Measurements from ENCODE around the gene DHCR24.

Gene DHCR24

DNA sequence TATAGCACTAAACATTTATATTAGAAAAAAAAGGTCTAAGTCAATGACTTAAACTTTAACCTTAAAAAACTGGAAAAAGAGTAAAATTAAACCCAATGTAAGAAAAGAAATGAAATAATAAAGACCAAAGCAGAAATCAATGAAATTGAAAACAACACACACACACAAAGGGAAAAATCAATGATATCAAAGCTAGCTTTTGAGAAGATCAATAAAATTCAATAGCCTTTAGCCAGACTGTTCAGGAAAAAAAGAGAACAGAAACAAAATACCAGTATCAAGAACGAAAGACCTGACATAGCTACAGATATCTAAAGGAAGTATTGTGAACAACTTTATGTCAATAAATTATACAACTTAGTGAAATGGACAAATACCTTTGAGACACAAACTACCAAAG, 7.1 kb downstream of the DHCR24 start:
- no peaks in the 10 kb centered on the region for H3K27me3 ChIP-seq
- no peak overlapping the region for H3K4me2 ChIP-seq
- H3K9ac ChIP-seq: no peak overlapping the region
- H3K4me1 ChIP-seq: peaks cover 14% of the 10 kb centered on the region
- H3K27ac ChIP-seq: no peak overlapping the region
- H4K20me1 ChIP-seq: no peaks in the 10 kb centered on the region
- H3K36me3 ChIP-seq: no peaks in the 10 kb centered on the region
- no peak for TF ChIP-seq Cebpa-rat (IDR thresholded peaks at IDR 0.05)
- H3K4me3 ChIP-seq: no peak overlapping the region
- H3K9me3 ChIP-seq: peaks cover 15% of the 10 kb centered on the region; the same call in 1 of the 2 replicates

GRCh38 chr1:54876814-54877213, 10.2 kb downstream of the DHCR24 start:
- Histone ChIP-seq H3K27me3 (no peaks in the 10 kb centered on the region), H3K4me2 (no peak overlapping the region), H3K9ac (no peak overlapping the region), H4K20me1 (no peaks in the 10 kb centered on the region), H3K9me3 (peaks cover 15% of the 10 kb centered on the region; the same call in 1 of the 2 replicates), H3K36me3 (no peaks in the 10 kb centered on the region), H3K27ac (no peak overlapping the region), H3K4me1 (no peaks in the 10 kb centered on the region), H3K4me3 (no peak overlapping the region)
- no peak for TF ChIP-seq Cebpa-rat (IDR thresholded peaks at IDR 0.05)

- Histone ChIP-seq H3K27me3 (no peaks in the 10 kb centered on the region), H3K4me1 (no peaks in the 10 kb centered on the region), H3K4me3 (no peak overlapping the region), H3K9ac (no peak overlapping the region), H3K36me3 (no peaks in the 10 kb centered on the region), H3K27ac (no peak overlapping the region), H4K20me1 (no peaks in the 10 kb centered on the region), H3K9me3 (peaks cover 7% of the 10 kb centered on the region; the same call in 1 of the 2 replicates), H3K4me2 (no peak overlapping the region)
- TF ChIP-seq Cebpa-rat (IDR thresholded peaks at IDR 0.05): no peak
These were observed 12.0 kb downstream of the DHCR24 start for GRCh38 chr1:54875000-54875399.

GRCh38 chr1:54874079-54874830, 12.7 kb downstream of the DHCR24 start:
- no peak overlapping the region for H3K9ac ChIP-seq
- no peaks in the 10 kb centered on the region for H3K36me3 ChIP-seq
- no peak for TF ChIP-seq Cebpa-rat (IDR thresholded peaks at IDR 0.05)
- no peaks in the 10 kb centered on the region for H3K4me1 ChIP-seq
- H3K27ac ChIP-seq: no peak overlapping the region
- H3K4me2 ChIP-seq: no peak overlapping the region
- no peaks in the 10 kb centered on the region for H4K20me1 ChIP-seq
- no peaks in the 10 kb centered on the region for H3K27me3 ChIP-seq
- no peak overlapping the region for H3K4me3 ChIP-seq
- H3K9me3 ChIP-seq: peaks cover 5% of the 10 kb centered on the region; the same call in 1 of the 2 replicates

DNA sequence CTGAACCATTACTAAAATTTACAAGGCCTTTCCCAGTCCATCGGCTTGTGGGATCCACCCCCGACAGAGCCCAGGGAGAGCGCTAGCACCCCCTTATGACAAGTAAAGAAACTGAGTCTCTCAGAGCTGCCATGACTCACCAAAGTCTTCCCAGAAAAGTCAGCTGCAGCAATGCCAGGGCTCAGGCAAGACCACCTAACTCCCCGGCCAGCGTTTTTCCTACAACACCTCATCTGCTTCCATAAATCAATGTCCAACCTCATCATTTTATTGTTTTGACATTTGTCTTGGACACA, 15.0 kb downstream of the DHCR24 start:
- H3K4me3 ChIP-seq: no peak overlapping the region
- H3K4me1 ChIP-seq: no peaks in the 10 kb centered on the region
- H3K27ac ChIP-seq: no peak overlapping the region
- TF ChIP-seq Cebpa-rat (IDR thresholded peaks at IDR 0.05): no peak
- H3K4me2 ChIP-seq: no peak overlapping the region
- no peaks in the 10 kb centered on the region for H3K36me3 ChIP-seq
- no peaks in the 10 kb centered on the region for H3K27me3 ChIP-seq
- H3K9ac ChIP-seq: no peak overlapping the region
- H3K9me3 ChIP-seq: no peaks in the 10 kb centered on the region
- no peaks in the 10 kb centered on the region for H4K20me1 ChIP-seq

DNA sequence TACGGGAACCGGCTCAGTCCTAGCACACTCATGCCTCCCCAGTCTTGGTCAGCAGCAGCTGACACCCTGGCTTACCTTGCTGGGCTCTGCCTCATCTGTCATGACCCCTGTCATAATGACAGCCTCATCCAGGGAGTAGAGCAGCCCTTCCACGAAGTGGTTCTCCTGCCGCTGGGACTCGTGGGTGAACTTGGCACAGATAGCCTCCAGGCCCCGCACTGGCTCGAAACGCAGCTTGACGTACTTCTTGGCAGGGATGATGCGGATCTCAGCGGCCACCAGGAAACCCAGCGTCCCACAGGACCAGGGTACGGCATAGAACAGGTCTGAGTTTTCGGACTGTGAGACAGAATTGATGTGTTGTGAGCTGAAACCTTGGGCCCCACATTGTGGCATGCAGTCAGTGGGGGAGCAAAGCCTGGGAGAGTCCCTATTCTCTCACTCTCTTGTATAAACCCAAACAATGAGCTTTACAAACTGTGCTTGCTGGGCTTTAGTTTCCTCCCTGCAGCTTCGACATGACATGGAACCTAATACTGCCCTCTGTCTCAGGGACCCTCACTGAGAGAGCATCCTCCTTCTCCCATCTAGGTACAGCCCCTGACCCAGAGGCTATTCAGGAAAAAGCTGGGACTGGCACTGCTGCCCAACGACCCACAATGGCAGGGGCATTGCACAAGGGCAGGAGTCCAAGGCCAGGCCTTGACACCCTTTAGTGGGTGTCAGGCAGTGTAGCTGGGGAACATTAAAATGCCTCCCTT, 15.5 kb downstream of the DHCR24 start:
- no peaks in the 10 kb centered on the region for H3K4me1 ChIP-seq
- H4K20me1 ChIP-seq: no peaks in the 10 kb centered on the region
- no peak for TF ChIP-seq Cebpa-rat (IDR thresholded peaks at IDR 0.05)
- no peak overlapping the region for H3K4me2 ChIP-seq
- no peak overlapping the region for H3K27ac ChIP-seq
- no peak overlapping the region for H3K4me3 ChIP-seq
- no peak overlapping the region for H3K9ac ChIP-seq
- H3K27me3 ChIP-seq: no peaks in the 10 kb centered on the region
- H3K9me3 ChIP-seq: no peaks in the 10 kb centered on the region
- no peaks in the 10 kb centered on the region for H3K36me3 ChIP-seq

DNA sequence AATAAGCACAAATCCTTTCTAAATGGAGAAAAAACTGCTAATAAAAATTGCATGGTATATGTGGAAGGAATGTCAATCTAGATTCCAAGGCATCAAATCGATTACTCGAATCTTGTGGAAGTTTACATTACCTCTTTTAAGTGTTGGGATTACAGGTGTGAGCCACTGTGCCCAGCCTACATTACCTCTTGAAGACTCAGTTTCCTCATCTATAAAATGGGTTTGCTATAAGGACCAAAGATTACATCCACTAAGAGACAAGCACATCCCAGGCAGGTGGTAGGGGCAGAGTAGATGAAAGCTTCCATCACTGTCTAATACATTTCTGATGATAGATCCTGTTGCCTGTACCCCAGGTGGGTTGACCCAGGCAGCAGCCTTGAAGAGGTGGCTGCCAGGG, 16.1 kb downstream of the DHCR24 start:
- Histone ChIP-seq H3K9ac (no peak overlapping the region), H3K4me1 (no peaks in the 10 kb centered on the region), H3K27ac (no peak overlapping the region), H3K27me3 (no peaks in the 10 kb centered on the region), H4K20me1 (no peaks in the 10 kb centered on the region), H3K36me3 (no peaks in the 10 kb centered on the region), H3K4me3 (no peak overlapping the region), H3K4me2 (no peak overlapping the region), H3K9me3 (no peaks in the 10 kb centered on the region)
- no peak for TF ChIP-seq Cebpa-rat (IDR thresholded peaks at IDR 0.05)

GRCh38 chr1:54869173-54869851, 17.7 kb downstream of the DHCR24 start:
- Histone ChIP-seq H3K4me3 (no peak overlapping the region), H3K9me3 (no peaks in the 10 kb centered on the region), H3K9ac (no peak overlapping the region), H3K4me1 (no peaks in the 10 kb centered on the region), H3K27ac (no peak overlapping the region), H3K36me3 (no peaks in the 10 kb centered on the region), H4K20me1 (no peaks in the 10 kb centered on the region), H3K27me3 (no peaks in the 10 kb centered on the region), H3K4me2 (no peak overlapping the region)
- no peak for TF ChIP-seq Cebpa-rat (IDR thresholded peaks at IDR 0.05)

DNA sequence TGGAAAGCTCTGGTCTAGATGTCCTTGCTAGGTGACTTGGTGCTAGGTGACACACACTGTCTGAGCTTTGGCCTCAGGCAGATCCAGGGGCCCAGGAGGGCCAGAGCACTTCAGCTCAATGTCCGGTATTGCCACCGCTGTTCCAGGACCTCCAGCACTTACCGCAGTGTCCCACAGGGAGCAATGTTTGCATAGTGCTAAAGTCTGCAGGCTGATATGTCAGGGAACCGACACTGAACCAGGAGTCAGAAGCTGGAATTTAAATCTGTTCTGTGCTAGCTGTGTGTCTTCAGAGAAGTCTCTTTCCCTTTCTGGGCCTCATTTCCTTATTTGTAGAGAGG, 19.3 kb downstream of the DHCR24 start:
- Histone ChIP-seq H3K9ac (no peak overlapping the region), H3K27ac (no peak overlapping the region), H4K20me1 (no peaks in the 10 kb centered on the region), H3K9me3 (no peaks in the 10 kb centered on the region), H3K27me3 (no peaks in the 10 kb centered on the region), H3K36me3 (no peaks in the 10 kb centered on the region), H3K4me3 (no peak overlapping the region), H3K4me1 (no peaks in the 10 kb centered on the region), H3K4me2 (no peak overlapping the region)
- no peak for TF ChIP-seq Cebpa-rat (IDR thresholded peaks at IDR 0.05)

Measured in BLaER1 (cell line).